Immature natural killer cell (primary cell): ENCODE data around the gene AGO1. TPM values are rescaled to one million over a fixed set of nuclear protein-coding genes. Genes with fewer than 3 reads are reported as not detected.

Source experiments
- DNase-seq, 3 donors: peaks; one replicate each; pipeline ENCODE4 v3.0.0; 2022; ENCODE audit warnings: mixed read lengths in 1 of 3
- H3K27ac Mint-ChIP-seq, 6 donors: one replicate each; pipeline ENCODE4 v1.8.0; 2020; ENCODE audit warnings: mixed read lengths in 6 of 6, mild to moderate bottlenecking in 5 of 6, inconsistent platforms in 4 of 6, moderate library complexity in 3 of 6
- H3K27me3 Mint-ChIP-seq, 3 donors: one replicate each; pipeline ENCODE4 v1.8.0; 2020 to 2021; ENCODE audit warnings: low read depth in 3 of 3, mild to moderate bottlenecking in 3 of 3, mixed read lengths in 3 of 3, moderate library complexity in 3 of 3, inconsistent platforms in 1 of 3
- H3K36me3 Mint-ChIP-seq, 3 donors: one replicate each; pipeline ENCODE4 v1.8.0; 2020; ENCODE audit warnings: mixed read lengths in 3 of 3, inconsistent platforms in 2 of 3, mild to moderate bottlenecking in 2 of 3
- H3K4me1 Mint-ChIP-seq, 2 donors: one replicate each; pipeline ENCODE4 v1.8.0; 2020; ENCODE audit warnings: inconsistent platforms in 2 of 2, mild to moderate bottlenecking in 2 of 2, mixed read lengths in 2 of 2, moderate library complexity in 1 of 2
- H3K4me3 Mint-ChIP-seq, 5 donors: one replicate each; pipeline ENCODE4 v1.8.0; 2020; ENCODE audit warnings: mild to moderate bottlenecking in 5 of 5, mixed read lengths in 5 of 5, inconsistent platforms in 3 of 5, moderate library complexity in 3 of 5
- H3K9me3 Mint-ChIP-seq, 6 donors: one replicate each; pipeline ENCODE4 v1.8.0; 2020; ENCODE audit warnings: mild to moderate bottlenecking in 6 of 6, mixed read lengths in 6 of 6, inconsistent platforms in 4 of 6, moderate library complexity in 3 of 6
- polyA plus RNA-seq, 3 donors: library from polyadenylated mRNA; unstranded; fragments of 300-500 nt; fragmentation: Illumina TruSeq; gene quantifications; one replicate each; pipeline ENCODE4 v1.2.3, GENCODE V29; 2021

Gene AGO1
- polyA plus RNA-seq: 1 to 10 TPM; 6.3 to 9.9 (median 7.0) TPM

DNA sequence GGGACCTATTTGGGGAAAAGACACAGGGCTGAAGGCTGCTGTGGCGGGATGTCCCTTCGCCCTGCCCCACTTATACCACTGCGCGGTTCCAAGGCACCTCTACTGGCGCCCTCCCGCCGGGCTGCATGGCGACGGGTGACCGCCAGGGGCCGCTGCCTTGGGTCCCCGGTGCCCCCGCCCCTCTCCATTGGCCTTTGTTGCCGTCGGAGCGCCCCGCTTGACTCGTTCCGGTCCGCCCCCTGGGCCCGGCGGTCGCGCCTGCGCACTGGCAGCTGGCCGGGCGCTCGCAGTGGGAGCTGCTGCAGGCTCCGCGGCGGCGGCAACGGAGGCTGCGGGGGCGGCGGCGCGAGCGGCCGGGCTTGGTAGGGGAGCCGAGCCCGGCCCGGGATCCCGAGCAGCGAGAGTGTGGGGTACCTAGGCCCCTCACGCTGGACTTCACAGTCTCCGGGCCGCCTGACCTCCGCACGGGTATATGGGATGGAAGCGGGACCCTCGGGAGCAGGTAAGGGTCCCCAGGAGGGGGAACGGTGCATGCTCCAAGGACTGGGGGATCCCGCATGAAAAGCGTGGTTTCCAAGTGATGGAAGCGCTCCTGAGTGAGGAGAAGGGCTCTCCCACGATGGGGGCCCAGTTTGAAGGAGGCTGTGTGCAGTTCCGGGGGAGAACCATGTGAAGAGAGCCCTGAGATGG is at the start of gene AGO1:
AGO1 (plus strand) TSS at position 265 of the 690 bp plus-strand sequence; CDS start at position 478, 213 bp downstream.
- DNase-seq: peak; percentile 97 to 98 (median 97)
- peaks cover 0 to 8% (median 0%) of the 10 kb centered on the region in 3 donors for H3K27me3 Mint-ChIP-seq
- peak within 1 kb of the TSS in 5 of 6 donors; percentile 58 to 88 (median 86) for H3K27ac Mint-ChIP-seq
- peak within 1 kb of the TSS; percentile 86 to 94 (median 93) for H3K4me3 Mint-ChIP-seq
- H3K36me3 Mint-ChIP-seq: no peaks in the 10 kb centered on the region
- no peaks in the 10 kb centered on the region for H3K9me3 Mint-ChIP-seq
- H3K4me1 Mint-ChIP-seq: peaks cover 35 to 54% of the 10 kb centered on the region in 2 donors

DNA sequence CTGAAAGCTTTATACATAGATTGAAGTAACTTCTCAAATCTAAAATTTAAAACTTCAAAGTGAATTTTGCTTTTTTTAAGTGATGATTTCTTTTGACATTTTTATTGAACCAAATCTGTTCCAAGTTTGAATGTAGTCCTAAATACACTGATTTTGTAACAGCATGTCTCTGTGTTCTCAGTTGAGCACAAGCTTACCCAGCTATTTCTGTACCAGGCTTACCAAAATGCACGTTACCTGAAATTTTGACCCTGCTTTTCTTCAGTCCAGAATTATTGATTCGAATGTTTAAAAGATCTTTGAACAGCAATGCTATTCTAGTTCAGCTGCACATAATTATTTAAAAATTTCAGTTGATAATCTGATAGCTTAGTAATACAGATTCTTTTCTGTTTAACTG is 49.6 kb upstream of the AGO1 start:
- DNase-seq: no peak
- no peaks in the 10 kb centered on the region for H3K9me3 Mint-ChIP-seq
- H3K4me3 Mint-ChIP-seq: no peak overlapping the region
- H3K36me3 Mint-ChIP-seq: peaks cover 29 to 56% (median 33%) of the 10 kb centered on the region in 3 donors
- H3K27ac Mint-ChIP-seq: no peak overlapping the region
- H3K27me3 Mint-ChIP-seq: no peaks in the 10 kb centered on the region
- H3K4me1 Mint-ChIP-seq: no peaks in the 10 kb centered on the region

DNA sequence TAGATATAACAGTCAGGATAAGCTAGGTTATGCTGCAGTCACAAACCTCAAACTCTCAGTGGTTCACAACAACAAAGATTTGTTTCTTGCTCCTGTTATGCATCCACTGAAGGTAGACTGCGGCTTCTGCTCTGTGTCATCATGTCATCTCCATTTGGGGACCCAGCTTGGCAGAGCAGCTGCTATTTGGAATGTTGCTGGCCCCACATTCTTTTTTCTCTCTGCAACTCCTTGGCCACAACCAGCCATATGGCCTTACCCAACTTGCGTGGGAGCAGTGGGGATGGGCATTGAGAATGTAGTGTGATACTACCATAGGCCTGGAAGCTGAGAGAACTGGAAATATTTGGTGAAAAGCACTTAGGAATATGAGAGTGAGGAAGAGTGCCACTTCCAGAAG is 48.8 kb upstream of the AGO1 start:
- peak overlapping the region in 3 of 6 donors; percentile 18 to 28 (median 22) for H3K27ac Mint-ChIP-seq

DNA sequence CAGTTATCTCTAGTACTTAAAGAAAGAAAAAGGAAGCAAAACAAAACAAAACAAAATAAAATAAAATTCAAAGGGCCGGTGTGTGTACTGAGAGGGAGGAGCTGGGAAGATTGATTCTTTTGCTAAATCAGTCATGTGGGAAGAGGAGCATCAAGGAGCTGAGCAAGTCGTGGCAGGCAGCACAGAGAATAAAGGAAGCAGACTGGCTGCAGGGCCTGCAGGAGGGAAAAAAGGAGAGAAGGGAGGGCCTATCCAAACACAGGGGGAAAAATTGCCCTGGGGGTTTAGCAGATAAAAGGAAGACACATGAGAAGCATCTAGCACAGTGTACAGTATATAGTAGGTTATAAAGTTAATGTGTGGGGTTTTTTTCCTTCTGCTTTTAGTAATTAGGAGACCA is 47.6 kb upstream of the AGO1 start:
- no peak for DNase-seq
- H3K27me3 Mint-ChIP-seq: no peaks in the 10 kb centered on the region
- H3K36me3 Mint-ChIP-seq: peaks cover 29 to 62% (median 42%) of the 10 kb centered on the region in 3 donors
- no peaks in the 10 kb centered on the region for H3K9me3 Mint-ChIP-seq
- no peak overlapping the region for H3K4me3 Mint-ChIP-seq
- peak overlapping the region in 1 of 6 donors; percentile 45 for H3K27ac Mint-ChIP-seq
- H3K4me1 Mint-ChIP-seq: no peaks in the 10 kb centered on the region

More for the DNA sequence above, 48.8 kb upstream of the AGO1 start:
- no peaks in the 10 kb centered on the region for H3K4me1 Mint-ChIP-seq
- peaks cover 29 to 59% (median 39%) of the 10 kb centered on the region in 3 donors for H3K36me3 Mint-ChIP-seq
- no peaks in the 10 kb centered on the region for H3K27me3 Mint-ChIP-seq
- H3K9me3 Mint-ChIP-seq: no peaks in the 10 kb centered on the region
- DNase-seq: no peak
- no peak overlapping the region for H3K4me3 Mint-ChIP-seq

DNA sequence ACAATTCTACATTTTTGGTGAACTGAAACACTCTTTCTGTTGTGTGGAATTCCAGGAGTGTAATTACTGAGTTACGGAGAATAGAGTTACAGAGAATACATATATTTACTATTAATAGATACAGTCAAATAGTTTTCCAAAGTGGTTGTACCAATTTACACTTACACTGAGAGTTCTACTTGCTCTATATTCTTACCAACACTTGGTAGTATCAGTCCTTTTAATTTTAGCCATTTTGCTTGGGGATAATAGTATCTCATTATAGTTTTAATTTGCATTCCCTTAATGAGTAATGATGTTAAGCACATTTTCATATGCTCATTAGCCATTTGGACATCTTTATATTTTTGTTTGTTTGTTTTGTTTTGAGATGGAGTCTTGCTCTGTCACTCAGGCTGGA is 46.3 kb upstream of the AGO1 start:
- Mint-ChIP-seq H3K9me3 (no peaks in the 10 kb centered on the region), H3K36me3 (peaks cover 29 to 67% (median 38%) of the 10 kb centered on the region in 3 donors), H3K27ac (no peak overlapping the region), H3K4me1 (no peaks in the 10 kb centered on the region), H3K27me3 (no peaks in the 10 kb centered on the region), H3K4me3 (no peak overlapping the region)
- no peak for DNase-seq

DNA sequence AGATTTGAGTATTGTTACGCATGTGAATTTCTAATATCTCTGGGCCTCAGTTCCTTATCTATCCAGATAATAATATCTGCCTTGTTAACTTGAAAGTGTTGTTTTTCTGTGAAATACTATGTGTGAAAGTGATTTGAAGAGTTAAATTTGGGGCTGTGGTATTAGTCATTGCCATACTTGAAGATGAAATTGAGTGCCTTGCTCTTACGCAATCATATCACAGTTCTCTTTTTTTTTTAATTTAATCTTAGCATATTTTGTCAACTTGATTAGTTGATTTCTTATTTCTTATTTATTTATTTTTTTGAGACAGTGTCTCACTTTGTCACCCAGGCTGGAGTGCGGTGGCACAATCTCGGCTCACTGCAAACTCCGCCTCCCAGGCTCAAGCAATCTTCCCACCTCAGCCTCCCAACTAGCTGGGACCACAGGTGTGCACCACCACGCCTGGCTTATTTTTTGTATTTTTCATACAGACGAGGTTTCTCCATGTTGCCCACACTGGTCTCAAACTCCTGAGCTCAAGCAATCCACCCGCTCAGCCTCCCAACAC is 44.2 kb upstream of the AGO1 start:
- no peak overlapping the region for H3K27ac Mint-ChIP-seq
- H3K4me3 Mint-ChIP-seq: no peak overlapping the region
- no peaks in the 10 kb centered on the region for H3K9me3 Mint-ChIP-seq
- H3K36me3 Mint-ChIP-seq: peaks cover 38 to 76% (median 45%) of the 10 kb centered on the region in 3 donors
- H3K27me3 Mint-ChIP-seq: peaks cover 0 to 2% (median 1%) of the 10 kb centered on the region in 3 donors
- H3K4me1 Mint-ChIP-seq: no peaks in the 10 kb centered on the region
- DNase-seq: no peak

DNA sequence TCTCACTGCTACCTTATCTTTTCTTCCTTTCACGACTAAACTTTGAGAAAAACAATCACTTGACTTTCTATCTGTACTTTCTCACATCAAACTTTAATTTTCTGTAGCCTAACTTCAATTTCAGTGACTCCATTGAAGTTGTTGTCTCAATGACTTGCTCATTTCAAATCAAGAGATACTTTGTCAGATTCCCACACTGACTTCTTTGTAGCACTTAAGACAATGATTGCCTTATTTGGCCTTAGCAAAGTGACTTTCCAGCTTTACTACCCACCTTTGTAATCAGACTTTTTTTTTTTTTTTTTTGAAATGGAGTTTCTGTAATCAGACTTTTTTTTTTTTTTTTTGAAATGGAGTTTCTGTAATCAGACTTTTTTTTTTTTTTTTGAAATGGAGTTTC is 38.2 kb upstream of the AGO1 start:
- Mint-ChIP-seq H3K27ac (peak overlapping the region in 2 of 6 donors; percentile 6 to 29), H3K27me3 (peaks cover 0 to 4% (median 2%) of the 10 kb centered on the region in 3 donors), H3K9me3 (no peaks in the 10 kb centered on the region), H3K36me3 (peaks cover 20 to 49% (median 24%) of the 10 kb centered on the region in 3 donors), H3K4me1 (no peaks in the 10 kb centered on the region), H3K4me3 (no peak overlapping the region)
- no peak for DNase-seq

DNA sequence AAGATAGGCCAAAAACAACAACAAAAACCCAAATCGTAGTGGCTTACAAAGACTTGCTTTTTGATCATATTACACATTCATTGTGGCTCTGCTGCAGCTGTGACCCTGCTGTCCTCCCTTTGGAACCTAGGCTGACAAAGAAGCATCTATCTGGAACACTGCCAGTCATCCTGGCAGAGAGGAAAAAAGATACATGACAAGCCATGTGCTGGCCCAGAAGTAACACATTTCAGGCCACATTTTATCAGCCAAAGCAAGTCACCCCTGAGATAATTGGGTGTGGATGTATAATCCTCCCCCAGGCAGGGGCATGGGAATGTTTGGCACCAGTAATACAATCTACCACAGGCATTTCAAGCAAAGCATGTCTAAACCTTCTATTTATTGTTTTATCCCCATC is 37.2 kb upstream of the AGO1 start:
- peaks cover 0 to 4% (median 2%) of the 10 kb centered on the region in 3 donors for H3K27me3 Mint-ChIP-seq
- H3K27ac Mint-ChIP-seq: no peak overlapping the region
- H3K9me3 Mint-ChIP-seq: no peaks in the 10 kb centered on the region
- H3K36me3 Mint-ChIP-seq: peaks cover 24 to 57% (median 27%) of the 10 kb centered on the region in 3 donors
- H3K4me1 Mint-ChIP-seq: no peaks in the 10 kb centered on the region
- DNase-seq: no peak
- no peak overlapping the region for H3K4me3 Mint-ChIP-seq

DNA sequence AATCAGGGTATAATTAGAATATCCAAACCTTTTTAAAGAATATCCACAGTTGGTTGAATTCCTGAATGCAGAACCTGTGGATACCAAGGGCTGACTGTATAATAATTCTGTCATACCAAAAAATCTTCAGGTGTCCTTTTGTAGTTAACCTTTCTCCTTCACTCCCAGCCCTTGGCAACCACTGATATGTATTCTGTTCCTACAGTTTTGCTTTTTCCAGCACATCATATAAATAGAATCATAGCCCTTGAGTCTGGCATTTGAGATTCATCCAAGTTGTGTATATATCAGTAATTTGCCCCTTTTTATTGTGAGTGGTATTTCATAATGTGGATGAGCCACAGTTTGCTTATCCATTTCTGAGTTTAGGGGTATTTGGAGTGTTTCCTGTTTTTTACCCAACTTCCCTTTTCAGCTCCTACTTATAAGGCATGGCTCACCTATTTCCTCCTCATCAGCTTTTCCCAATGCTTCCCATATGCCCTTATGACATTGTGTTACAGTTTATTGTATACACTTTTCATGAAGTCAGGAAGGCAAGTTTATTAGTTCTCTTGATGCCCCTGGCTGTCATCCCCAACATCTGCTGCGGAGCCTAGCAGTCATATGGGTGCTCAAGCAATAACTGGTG is 35.0 kb upstream of the AGO1 start:
- peaks cover 22 to 47% (median 24%) of the 10 kb centered on the region in 3 donors for H3K36me3 Mint-ChIP-seq
- H3K4me3 Mint-ChIP-seq: no peak overlapping the region
- no peak for DNase-seq
- peak overlapping the region in 1 of 6 donors; percentile 46 for H3K27ac Mint-ChIP-seq
- no peaks in the 10 kb centered on the region for H3K4me1 Mint-ChIP-seq
- no peaks in the 10 kb centered on the region for H3K9me3 Mint-ChIP-seq
- peaks cover 0 to 2% (median 0%) of the 10 kb centered on the region in 3 donors for H3K27me3 Mint-ChIP-seq

DNA sequence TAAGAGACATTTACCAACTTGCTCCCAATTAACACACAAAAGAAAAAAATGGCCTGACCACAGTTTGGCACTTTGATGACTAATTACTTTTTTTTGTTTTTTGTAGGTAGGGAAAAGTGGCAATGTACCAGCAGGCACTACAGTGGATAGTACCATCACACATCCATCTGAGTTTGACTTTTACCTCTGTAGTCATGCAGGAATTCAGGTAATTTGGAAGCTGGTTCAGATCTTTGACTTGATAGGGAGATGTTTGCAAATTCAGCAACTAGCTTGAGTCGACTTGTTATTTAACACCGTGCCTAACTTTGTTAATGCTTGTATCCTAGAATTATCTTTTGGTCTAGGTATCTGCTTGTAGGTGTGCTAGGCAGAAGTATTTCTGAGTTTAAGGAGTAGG is 33.0 kb upstream of the AGO1 start:
- H3K36me3 Mint-ChIP-seq: peaks cover 22 to 48% (median 27%) of the 10 kb centered on the region in 3 donors
- H3K4me3 Mint-ChIP-seq: no peak overlapping the region
- peaks cover 0 to 2% (median 0%) of the 10 kb centered on the region in 3 donors for H3K27me3 Mint-ChIP-seq

DNA sequence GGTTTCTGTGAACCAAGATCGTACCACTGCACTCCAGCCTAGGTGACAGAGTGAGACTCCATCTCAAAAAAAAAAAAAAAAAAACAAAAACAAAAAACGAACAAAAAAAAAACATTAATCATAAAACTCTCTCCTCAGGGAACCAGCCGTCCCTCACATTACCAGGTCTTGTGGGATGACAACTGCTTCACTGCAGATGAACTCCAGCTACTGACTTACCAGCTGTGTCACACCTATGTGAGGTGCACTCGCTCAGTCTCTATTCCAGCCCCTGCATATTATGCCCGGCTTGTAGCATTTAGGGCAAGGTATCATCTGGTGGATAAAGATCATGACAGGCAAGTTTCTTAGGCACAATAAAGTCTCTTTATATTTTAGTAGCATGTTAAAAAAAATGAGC is 32.3 kb upstream of the AGO1 start:
- Mint-ChIP-seq H3K27ac (no peak overlapping the region), H3K4me3 (no peak overlapping the region), H3K4me1 (no peaks in the 10 kb centered on the region), H3K36me3 (peaks cover 22 to 49% (median 29%) of the 10 kb centered on the region in 3 donors), H3K9me3 (no peaks in the 10 kb centered on the region), H3K27me3 (no peaks in the 10 kb centered on the region)
- no peak for DNase-seq

More for the DNA sequence above, 33.0 kb upstream of the AGO1 start:
- DNase-seq: no peak
- H3K9me3 Mint-ChIP-seq: no peaks in the 10 kb centered on the region
- H3K27ac Mint-ChIP-seq: no peak overlapping the region
- H3K4me1 Mint-ChIP-seq: no peaks in the 10 kb centered on the region

DNA sequence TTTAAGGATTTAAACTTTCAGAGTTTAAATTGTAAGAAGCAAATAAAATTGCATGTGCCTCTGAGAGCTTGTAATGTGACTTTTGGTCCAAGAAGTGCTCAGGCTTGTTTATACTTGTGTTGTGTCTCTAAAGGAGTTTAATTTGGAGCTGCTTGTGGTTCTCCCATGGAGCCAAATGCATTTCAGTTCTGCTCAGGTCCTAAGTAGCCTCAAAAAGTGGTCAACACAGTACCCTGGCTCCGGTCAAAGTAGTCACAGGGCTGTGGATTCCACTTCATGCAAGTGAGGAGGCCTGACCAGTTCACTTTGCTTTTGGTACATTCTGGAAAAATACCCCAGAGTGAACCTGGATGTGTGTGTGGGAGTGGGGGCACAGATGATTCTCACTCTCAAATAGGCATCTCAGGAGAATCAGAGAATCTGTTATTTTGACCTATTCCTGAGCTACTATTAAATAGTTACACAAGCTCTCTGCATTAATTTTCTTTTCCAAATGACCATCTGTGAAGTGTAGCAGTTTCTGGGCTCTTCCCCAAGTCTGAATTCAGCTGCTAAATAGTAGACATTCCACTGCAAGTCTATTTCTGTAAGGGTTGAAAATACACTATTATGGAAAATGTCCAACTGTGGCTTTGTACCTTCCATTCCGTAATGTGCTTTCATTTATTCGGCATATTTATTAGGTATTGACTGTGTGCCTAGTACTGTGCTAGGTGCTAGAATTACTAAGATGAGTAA is 31.7 kb upstream of the AGO1 start:
- Mint-ChIP-seq H3K36me3 (peaks cover 22 to 44% (median 29%) of the 10 kb centered on the region in 3 donors), H3K27me3 (no peaks in the 10 kb centered on the region), H3K27ac (no peak overlapping the region), H3K9me3 (no peaks in the 10 kb centered on the region), H3K4me3 (no peak overlapping the region), H3K4me1 (no peaks in the 10 kb centered on the region)
- DNase-seq: no peak

DNA sequence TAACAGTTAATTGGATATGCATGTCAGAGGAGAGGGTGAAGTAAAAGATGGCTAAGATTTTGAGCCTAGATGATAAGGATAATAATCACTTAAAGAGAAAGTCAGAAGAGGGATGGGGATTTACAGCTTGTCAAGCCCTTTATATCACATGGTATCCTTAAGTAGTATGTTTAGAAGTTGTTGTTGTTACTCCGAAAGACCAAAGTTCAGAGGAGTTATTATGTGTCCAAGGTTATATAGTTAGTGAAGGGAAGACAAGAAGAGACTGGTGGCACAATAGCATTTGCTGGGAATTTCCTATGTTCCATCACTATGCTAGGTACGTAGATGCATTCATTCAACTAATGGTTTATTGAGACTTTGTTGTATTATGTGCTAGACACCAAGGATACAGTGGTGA is 30.8 kb upstream of the AGO1 start:
- Mint-ChIP-seq H3K27ac (peak overlapping the region in 1 of 6 donors; percentile 0), H3K4me1 (no peaks in the 10 kb centered on the region), H3K27me3 (no peaks in the 10 kb centered on the region), H3K4me3 (no peak overlapping the region), H3K36me3 (peaks cover 22 to 44% (median 29%) of the 10 kb centered on the region in 3 donors), H3K9me3 (no peaks in the 10 kb centered on the region)
- no peak for DNase-seq
